GM21529 (cell line): ENCODE measurements around the gene PRMT1.

ENCODE experiments used
- ATAC-seq: cut with Tn5 transposase; IDR thresholded peaks from one replicate; pipeline ENCODE4 v1.9.1; 2021; ENCODE audit not compliant: unreplicated experiment

The PRMT1 gene

DNA sequence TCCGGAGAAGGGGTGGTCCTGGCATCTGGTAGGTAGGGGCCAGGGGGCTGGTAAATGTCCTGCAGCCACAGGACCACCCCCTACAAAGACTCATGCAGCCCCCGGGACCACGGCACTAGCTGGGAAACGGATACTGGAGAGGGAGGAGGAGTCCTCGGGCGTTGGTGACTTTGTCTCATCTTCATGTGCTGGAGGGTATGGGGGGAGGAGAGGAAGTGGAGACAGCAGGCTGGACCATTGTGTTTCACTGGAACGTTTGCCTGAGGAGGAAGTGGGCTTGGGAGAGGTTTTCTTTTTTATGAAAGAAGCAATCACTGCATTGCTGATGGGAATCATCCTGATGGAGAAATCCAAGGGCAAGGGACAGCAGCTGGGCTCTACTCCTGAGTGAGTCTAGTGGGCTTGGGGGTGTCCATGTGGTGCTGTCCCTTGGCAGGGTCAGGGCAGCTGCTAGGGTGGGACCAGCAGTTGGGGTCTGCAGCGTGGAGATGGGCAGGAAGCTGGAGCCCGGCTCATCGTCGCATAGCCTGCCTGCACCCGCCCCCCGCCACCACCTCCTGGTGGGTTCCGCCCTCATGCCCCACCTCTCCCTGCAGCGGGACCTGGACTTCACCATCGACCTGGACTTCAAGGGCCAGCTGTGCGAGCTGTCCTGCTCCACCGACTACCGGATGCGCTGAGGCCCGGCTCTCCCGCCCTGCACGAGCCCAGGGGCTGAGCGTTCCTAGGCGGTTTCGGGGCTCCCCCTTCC is 10.7 kb downstream of the PRMT1 start:
- no peak for ATAC-seq

DNA sequence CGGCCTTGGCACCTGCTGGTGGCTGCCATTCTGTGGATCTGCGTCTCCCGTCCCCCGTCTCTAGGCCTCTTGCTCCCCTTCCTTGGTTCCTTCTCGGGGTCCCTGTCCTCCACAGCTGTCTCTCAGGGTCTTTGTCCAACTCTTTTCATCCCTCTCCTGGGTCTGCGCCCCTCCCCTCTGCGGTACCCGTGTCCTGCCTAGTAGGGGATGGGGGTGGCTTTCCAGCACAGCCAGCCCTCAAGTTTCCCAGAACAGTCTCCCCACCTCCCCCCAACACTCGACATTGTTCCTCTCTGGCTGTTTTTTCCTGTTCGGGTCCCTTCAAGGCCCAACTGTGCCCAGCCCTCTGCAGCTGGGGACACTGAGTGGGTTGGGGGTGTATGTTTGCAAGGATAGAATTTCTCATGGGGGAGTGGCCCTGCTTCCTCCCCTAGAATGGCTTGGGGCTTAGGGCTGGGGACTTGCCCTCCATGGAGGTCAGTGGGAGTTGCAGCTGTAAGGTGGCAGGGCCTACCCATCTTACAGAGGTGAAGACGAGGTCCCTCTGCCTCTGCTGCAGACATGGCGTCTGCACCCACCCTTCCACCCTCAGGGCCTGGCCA is 11.6 kb downstream of the PRMT1 start:
- no peak for ATAC-seq

DNA sequence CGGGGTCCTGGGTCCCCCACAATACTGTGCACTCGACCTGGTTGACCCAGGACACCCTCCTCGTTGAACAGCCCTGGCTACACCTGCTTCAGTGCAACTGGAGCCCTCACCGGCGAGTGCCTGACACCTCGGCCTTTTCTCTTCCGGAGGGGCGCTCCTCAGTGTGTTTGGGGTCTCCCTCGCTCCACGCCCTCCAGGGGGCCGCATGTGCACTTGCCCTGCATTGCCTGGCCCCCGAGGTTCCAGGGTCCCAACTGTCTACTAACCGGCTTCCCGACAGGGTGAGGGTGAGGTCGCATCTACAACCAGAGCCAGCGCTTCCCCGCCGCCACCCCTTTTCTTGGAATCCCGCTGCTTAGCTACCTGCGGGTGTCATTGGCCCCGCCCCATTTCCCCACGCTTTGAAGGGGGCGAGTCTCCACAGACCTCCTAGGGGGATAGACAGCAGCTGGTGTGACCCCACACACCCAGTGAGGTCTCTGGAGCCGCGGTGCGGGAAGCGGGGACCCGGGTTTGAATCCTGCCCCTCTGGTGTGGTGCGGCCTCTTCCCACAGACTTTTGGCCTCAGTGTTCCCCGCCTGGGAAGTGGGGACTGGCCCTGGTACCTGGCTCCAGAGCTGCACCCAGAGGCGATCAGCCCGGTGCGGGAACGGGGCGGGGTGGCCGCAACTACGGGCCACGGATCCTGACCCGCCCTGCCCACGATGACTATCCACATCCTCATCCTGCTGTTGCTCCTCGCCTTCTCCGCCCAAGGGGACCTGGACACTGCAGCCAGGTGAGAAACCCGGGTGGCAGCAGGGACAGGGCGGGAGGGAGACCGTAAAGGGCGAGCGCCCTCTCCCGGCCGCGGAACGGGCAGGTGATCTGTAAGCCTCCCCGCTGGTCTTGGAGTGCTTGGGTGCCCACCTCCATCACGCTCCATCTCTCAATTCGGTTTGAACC is 12.3 kb downstream of the PRMT1 start, which contains the start of gene ADM5:
Gene ADM5, plus strand, starts transcription at position 462 of the 946 bp plus-strand sequence. Its CDS starts 244 bp downstream, at position 706.
- ATAC-seq: no peak

DNA sequence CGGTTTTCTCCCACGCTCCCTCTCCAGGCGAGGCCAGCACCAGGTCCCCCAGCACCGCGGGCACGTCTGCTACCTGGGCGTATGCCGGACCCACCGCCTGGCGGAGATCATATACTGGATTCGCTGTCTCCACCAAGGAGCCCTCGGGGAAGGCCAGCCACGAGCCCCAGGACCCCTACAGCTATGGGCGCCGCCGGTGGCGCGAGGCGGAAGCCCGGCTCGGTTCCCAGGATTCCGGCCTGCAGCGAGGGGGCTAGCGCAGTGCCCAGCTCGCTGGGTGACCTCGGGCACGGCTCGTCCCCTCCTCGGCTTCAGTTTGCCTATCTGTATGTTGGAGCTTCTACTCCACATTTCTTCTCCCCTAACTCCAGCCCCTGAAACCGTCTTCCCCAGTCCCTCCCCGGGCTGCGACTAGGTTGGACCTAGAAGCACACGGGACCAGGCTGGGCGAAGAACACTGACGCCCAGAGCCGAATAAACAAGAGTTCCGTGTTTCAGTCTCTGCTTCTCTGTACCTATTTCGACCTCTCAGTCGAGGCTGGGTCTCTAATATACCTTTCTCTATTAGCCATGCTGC is 13.1 kb downstream of the PRMT1 start:
- no peak for ATAC-seq

DNA sequence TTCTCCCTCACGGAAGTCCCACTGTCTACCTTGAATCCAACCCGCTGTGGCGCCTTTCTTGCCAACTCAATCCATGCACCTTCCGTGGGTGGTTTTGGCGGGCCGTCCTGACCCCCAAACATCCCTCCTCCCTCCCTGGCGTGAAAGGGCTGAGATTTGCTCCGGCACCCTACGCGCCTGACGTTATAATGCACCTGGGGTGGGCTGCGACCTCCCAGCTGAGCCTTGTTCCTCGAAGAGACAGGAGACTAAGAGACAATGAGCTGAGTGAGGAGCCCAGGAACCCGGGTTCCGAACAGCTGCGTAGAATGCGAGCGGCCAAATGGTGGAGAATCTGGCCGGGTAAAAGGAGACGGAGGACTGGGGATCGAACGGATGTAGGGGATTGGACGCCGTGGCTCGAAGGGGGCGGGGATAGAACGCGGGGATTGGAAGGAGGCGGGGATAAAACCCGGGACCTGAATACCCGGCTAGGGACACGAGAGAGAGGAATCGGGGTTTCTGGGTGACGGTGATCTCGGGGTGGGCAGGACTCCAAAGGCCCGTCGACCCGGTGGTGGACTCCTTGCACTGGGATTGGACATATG is 13.7 kb downstream of the PRMT1 start, which contains the start of gene CPT1C:
Gene CPT1C, plus strand, starts transcription at position 461 of the 587 bp plus-strand sequence. CDS start 1,137 bp downstream, outside the sequence.
- ATAC-seq: no peak

DNA sequence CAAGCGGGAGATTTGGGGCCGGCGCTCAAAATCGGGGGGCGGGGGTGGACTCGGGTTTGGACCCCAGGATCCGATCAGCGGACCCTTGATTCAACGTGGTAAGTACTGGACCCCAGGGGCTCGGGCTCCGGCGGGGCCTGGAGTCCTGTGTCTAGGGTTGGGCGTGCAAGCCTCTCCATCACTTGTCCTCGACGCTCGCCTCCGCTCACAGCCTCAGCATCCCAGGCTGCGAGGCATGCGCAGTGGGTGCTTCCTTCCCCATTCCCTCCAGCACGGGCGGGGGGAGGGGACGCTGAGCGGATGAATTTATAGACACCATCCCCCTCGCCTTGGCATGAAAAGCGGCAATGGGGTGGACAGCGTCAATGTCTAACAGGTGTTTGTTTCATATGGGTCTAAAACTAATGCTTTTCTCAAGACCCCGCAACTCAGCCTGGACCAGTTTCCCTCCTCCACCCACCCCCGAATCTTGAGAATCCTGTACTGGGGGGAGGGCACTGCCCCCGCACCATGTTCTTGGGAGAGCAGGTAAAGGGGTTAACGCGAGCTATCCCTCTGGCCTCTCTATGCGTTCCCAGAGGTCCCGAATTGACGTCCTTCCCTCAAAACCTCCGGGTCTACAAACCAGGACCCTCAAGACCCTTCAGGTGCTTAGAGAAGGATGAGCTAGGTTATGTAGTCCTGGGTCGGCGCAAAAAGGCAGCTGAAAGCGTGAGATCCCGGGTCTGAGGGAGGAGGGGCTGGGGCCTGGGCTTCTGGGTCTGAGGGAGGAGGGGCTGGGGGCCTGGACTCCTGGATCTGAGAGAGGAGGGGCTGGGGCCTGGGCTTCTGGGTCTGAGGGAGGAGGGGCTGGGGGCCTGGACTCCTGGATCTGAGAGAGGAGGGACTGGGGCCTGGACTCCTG is 14.4 kb downstream of the PRMT1 start:
- no peak for ATAC-seq

DNA sequence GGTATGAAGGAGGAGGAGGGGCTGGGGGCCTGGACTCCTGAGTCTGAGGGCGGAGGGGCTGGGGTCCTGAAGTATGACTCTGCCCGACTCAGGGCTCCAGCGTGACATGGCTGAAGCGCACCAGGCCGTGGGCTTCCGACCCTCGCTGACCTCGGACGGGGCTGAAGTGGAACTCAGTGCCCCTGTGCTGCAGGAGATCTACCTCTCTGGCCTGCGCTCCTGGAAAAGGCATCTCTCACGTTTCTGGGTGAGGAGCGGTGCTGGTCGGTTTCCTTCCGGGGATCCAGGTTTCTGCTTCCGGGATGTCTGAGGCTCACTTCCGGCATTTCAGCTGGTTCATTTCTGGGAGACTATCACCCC is 15.1 kb downstream of the PRMT1 start:
- no peak for ATAC-seq

DNA sequence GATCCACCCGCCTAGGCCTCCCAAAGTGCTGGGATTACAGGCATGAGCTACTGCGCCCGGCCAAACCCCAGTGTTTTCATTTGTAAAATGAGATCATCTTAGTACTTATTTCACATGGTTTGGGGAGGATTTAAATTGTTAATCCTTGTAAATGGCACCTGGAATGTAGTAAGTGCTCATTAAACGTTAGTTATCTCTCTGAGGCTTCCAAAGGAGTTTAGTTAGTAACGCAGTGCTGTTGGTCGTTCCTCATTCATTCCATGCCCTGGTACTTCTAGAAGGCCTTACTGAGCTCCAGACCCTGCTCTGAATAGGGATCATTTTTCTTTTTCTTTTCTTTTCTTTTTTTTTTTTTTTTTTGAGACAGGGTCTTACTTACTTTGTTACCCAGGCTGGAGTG is 19.0 kb downstream of the PRMT1 start:
- ATAC-seq: no peak

DNA sequence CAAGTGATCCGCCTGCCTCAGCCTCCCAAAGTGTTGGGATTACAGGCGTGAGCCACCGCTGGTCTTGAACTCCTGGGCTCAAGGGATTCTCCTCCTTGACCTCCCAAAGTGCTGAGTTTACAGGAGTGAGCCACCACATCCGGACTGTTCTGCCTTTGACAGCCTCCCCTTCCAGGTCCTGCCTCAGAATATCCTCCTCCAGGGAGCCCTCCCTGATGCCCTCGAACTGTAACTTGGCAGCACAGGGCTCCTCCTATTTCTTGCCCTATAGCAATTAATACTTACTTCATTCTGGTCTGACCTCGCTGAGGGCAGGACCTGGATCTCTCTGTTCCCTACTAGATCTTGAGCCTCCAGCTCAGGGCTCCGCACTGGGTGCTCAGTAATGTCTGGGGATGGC is 19.8 kb downstream of the PRMT1 start:
- ATAC-seq: no peak

DNA sequence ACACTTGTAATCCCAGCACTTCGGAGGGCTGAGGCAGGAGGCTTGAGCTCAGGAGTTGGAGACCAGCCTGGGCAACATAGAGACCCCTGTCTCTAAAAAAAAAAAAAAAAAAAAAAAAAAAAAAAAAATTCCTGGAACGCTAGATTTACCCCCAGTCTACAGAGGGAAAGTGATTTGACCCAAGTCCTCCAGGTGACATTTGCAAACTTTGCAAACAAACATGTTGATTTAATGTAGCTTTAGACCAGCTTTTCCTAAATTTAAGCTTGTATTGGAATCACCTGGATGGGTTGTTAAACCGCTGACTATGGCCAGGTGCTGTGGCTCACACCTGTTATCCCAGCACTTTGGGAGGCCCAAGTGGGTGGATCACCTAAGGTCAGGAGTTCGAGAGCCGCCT is 22.3 kb downstream of the PRMT1 start:
- ATAC-seq: no peak

DNA sequence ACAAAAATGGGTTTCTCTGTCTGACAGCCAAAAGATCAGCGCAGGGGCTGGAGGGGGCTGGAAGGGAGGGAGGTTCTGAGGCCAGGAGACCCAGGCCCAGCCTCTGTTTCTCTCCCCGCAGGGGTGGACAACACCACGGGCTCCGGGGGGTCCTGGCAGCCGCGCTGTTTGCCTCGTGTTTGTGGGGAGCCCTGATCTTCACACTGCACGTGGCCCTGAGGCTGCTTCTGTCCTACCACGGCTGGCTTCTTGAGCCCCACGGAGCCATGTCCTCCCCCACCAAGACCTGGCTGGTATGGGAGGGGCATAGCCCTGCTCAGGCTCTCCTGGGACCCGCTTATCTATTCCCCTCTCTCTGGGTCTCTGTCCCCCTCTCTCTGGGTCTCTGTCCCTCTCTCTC is 23.5 kb downstream of the PRMT1 start:
- ATAC-seq: no peak

DNA sequence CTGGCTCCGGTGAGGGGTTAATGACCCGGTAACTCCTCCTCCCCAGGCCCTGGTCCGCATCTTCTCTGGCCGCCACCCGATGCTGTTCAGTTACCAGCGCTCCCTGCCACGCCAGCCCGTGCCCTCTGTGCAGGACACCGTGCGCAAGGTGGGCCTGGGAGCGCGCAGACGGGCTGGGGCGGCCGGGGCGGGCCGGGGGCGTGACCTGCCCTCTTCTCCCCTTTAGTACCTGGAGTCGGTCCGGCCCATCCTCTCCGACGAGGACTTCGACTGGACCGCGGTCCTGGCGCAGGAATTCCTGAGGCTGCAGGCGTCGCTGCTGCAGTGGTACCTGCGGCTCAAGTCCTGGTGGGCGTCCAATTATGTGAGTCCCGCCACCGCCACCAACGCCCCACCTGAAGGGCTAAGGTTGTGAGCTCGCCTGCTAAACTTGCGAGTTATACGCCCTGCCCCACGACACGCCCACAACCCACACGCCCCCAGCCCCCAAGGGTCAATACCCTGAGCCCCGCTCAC is 24.3 kb downstream of the PRMT1 start:
- ATAC-seq: no peak

DNA sequence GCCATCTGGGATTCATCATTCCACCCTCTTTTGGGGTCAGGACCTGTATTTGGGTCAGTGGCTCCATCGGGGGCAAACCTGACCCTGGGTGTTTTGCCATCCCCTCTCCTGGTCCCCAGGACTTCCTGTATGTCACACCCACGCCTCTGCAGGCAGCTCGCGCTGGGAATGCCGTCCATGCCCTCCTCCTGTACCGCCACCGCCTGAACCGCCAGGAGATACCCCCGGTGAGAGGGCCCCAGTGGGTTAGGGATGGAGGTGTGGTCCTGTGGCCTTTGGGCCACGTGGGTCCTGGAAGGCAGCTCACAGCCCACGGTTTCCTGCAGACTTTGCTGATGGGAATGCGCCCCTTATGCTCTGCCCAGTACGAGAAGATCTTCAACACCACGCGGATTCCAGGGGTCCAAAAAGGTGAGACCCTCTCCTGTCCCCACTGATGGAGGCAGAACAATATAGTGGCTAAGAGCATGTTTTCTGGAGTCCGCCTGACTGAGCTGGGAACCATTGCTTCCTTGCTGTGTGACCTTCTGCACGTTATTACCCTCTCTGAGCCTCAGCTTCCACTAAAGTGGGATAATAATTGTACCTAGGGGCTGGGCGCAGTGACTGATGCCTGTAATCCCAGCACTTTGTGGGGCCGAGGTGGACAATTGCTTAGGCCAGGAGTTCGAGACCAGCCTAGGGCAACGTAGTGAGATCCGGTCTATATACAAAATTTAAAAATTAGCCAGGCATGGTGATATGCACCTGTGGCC is 28.0 kb downstream of the PRMT1 start:
- ATAC-seq: no peak

DNA sequence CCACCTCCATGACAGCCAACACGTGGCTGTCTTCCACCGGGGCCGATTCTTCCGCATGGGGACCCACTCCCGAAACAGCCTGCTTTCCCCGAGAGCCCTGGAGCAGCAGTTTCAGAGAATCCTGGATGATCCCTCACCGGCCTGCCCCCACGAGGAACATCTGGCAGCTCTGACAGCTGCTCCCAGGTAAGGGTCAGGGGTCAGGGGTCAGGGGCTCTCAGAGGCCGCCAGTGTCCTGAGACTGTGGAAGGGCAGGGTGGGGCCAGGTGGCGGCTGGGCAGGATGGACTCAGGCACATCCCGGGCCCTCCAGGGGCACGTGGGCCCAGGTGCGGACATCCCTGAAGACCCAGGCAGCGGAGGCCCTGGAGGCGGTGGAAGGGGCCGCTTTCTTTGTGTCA is 28.8 kb downstream of the PRMT1 start:
- ATAC-seq: no peak

DNA sequence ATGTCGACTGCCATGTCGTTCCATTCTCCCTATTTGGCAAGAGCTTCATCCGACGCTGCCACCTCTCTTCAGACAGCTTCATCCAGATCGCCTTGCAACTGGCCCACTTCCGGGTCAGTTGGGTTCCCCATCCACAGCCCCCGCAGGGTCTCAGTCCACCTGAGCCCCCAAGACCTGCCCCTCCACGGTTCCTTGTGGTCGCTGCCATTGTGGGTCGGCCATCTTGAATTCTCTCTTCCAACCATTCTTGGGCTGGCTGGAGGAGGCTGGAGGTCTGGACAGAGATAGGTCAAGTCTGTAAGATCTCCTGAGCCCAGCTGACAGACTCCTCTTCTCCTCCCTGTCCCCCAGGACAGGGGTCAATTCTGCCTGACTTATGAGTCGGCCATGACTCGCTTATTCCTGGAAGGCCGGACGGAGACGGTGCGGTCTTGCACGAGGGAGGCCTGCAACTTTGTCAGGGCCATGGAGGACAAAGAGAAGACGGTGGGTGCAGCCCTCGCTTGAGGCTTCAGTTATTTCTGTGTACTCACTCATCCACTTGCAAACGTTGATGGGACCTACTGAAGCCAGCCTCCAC is 33.4 kb downstream of the PRMT1 start:
- no peak for ATAC-seq

DNA sequence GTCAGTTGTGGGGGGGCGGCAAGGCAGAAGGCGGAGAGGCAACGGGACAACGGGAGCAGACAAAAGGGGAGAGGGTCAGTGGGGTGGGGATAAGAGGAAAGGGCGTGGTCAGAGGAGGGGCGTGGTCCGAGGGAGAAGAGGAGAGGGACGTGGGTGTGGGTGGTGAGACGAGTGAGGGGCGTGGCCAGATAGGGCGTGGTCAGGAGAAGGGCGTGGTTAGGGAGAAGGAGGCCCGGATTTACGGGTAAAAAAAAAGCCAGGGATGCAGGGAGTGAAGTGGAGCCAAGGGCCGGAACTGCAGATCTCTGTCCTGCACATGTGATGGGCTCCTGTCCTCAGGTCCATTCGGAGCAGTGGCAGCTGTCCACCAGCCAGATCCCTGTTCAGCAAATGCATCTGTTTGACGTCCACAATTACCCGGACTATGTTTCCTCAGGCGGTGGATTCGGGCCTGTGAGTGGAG is 35.4 kb downstream of the PRMT1 start:
- ATAC-seq: no peak

DNA sequence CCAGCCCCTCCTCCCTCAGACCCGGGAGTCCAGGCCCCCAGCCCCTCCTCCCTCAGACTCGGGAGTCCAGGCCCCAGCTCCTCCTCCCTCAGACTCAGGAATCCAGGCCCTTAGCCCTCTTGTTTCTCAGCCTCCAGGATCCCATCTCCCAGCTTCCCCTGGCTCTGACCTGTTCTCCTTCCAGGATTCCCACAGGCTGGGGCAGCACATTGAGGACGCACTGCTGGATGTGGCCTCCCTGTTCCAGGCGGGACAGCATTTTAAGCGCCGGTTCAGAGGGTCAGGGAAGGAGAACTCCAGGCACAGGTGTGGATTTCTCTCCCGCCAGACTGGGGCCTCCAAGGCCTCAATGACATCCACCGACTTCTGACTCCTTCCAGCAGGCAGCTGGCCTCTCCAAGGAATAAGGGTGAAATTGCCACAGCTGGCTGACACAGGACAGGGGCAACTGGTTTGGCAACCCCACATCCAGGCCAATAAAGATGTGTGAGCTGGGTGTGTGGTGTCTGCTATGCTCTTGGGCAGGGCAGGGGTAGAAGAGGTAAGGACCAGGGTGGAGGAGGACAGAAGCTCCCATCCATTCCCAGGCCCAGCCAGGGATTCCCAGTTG is 36.3 kb downstream of the PRMT1 start:
- ATAC-seq: no peak

DNA sequence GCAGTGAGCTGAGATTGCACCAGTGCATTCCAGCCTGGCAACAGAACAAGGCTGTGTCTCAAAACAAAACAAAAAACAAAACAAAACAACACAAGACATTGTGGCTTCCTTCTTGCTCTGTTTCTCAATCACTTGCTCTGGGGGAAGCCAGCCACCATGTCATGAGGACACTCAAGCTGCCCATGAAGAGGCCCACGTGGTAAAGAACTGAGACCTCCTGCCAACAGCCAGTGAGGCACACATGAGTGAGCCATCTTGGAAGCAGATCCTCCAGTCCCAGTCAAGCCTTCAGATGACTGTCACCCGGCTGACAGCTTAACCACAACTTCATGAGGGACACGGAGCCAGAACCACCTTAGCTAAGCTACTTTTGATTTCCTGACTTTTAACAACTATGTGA is 39.1 kb downstream of the PRMT1 start:
- no peak for ATAC-seq
